ENCODE results near the gene TM7SF2.

The TM7SF2 gene

GRCh38 chr11:65157336-65157735, 45.7 kb downstream of the TM7SF2 start:
- DNase-seq, result no peak

- DNase-seq, result no peak
These were observed 47.3 kb downstream of the TM7SF2 start for GRCh38 chr11:65159012-65159411.

GRCh38 chr11:65160643-65161042, 49.0 kb downstream of the TM7SF2 start:
- no peak for DNase-seq

GRCh38 chr11:65163684-65164083, 52.0 kb downstream of the TM7SF2 start:
- no peak for DNase-seq

Data from Kasumi-1 (cell line).